Brain microvascular endothelial cell (primary cell): ENCODE measurements around the gene HSPB7.
A peak's percentile ranks its signal among the peaks of the same experiment; 100 is the strongest.

Experiments used
- DNase-seq: peaks from one replicate; pipeline ENCODE4 v3.0.0-alpha.2; 2020
- H3K27ac ChIP-seq: fragments of 250-450 bp; sonication (Bioruptor Pico); 2 replicates; pipeline ENCODE4 v1.5.1; 2020; ENCODE audit warnings: mild to moderate bottlenecking, moderate library complexity
- H3K27me3 ChIP-seq: fragments of 250-450 bp; sonication (Bioruptor Pico); replicated peaks from 2 replicates; pipeline ENCODE4 v1.5.1; 2020; ENCODE audit warnings: mild to moderate bottlenecking
- H3K36me3 ChIP-seq: fragments of 250-450 bp; sonication (Bioruptor Pico); replicated peaks from 2 replicates; pipeline ENCODE4 v1.5.1; 2020; ENCODE audit warnings: mild to moderate bottlenecking
- H3K4me3 ChIP-seq: 2 replicates; pipeline ENCODE4 v1.5.1; 2011; ENCODE audit warnings: low read depth, mild to moderate bottlenecking, control low read depth, low read length, moderate library complexity
- in situ Hi-C: cut with HindIII; loops from 2 replicates; pipeline ENCODE4 v1.10.0; 2017; ENCODE audit warnings: low sequenced_read_pairs, low pct_ligation_motif_present
- TF ChIP-seq, protein P1 (sequence below): IDR thresholded peaks from 2 replicates; pipeline ENCODE4 v1.5.1; 2011; ENCODE audit warnings: low read depth, mild to moderate bottlenecking, moderate library complexity, low read length, control low read depth, inconsistent platforms; ENCODE audit errors: missing control alignments

The HSPB7 gene

GRCh38 chr1:15994590-15995351 is 23.1 kb downstream of the HSPB7 start:
- H3K27me3 ChIP-seq: no peaks in the 10 kb centered on the region
- TF ChIP-seq, protein P1, sequence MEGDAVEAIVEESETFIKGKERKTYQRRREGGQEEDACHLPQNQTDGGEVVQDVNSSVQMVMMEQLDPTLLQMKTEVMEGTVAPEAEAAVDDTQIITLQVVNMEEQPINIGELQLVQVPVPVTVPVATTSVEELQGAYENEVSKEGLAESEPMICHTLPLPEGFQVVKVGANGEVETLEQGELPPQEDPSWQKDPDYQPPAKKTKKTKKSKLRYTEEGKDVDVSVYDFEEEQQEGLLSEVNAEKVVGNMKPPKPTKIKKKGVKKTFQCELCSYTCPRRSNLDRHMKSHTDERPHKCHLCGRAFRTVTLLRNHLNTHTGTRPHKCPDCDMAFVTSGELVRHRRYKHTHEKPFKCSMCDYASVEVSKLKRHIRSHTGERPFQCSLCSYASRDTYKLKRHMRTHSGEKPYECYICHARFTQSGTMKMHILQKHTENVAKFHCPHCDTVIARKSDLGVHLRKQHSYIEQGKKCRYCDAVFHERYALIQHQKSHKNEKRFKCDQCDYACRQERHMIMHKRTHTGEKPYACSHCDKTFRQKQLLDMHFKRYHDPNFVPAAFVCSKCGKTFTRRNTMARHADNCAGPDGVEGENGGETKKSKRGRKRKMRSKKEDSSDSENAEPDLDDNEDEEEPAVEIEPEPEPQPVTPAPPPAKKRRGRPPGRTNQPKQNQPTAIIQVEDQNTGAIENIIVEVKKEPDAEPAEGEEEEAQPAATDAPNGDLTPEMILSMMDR: peak; percentile 97
- DNase-seq: peak; percentile 48
- H3K36me3 ChIP-seq: no peaks in the 10 kb centered on the region
- H3K4me3 ChIP-seq: no peak overlapping the region
- in situ Hi-C loops: no loop called here
- H3K27ac ChIP-seq: no peak overlapping the region

GRCh38 chr1:15994081-15994480 is 23.8 kb downstream of the HSPB7 start:
- no peaks in the 10 kb centered on the region for H3K36me3 ChIP-seq
- H3K27ac ChIP-seq: no peak overlapping the region
- DNase-seq: no peak
- H3K4me3 ChIP-seq: no peak overlapping the region
- in situ Hi-C loops: no loop called here
- H3K27me3 ChIP-seq: no peaks in the 10 kb centered on the region
- TF ChIP-seq, protein P1: no peak

- Histone ChIP-seq H3K36me3 (no peaks in the 10 kb centered on the region), H3K27me3 (no peaks in the 10 kb centered on the region), H3K27ac (no peak overlapping the region), H3K4me3 (no peak overlapping the region)
- no peak for DNase-seq
- TF ChIP-seq, protein P1: no peak
- in situ Hi-C loops: no loop called here
Observed at GRCh38 chr1:15993666-15994065, 24.2 kb downstream of the HSPB7 start.

DNA sequence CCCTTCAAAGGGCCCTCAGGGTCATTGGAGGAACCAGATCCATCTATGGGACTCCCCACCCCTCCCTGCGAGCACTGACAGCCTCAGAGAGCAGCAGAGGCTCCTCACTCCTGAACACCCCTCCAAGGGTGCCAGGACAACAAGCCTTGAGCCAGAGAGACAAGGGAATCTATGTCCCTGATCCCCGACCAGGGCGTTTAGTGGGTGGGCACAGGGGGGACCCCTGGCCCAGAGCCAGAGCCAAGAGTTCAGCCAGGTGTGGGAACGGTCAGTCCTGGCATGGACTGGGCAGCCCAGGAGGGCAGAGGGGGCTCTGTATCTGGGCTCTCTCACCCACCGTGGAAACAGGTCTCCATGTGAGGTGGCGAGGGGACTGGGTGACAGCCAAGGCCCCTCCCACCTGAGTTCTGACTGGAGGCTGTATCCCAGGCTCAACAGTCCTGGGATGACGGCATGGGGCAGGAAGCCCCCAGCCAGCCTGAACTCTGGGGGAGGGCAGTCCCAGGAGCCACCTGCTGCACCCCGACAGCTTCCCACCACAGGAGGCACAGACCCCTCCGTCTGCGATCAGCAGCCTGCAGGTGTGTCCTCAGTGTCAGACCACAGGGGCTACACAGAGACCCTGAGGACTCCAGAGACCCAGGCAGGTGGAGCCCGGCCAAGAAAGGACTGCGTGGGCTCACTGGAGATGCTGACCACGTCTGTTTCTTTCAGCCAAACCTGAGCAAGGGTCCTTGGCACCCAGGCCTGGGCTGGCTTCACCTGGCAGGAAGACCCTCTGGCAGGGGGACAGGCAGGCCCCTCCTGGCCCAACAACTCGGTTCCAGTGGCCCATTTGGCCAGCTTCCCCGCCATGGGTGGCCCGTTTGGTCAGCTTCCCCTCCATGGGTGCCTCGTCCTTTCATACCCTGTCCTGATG is 25.0 kb downstream of the HSPB7 start:
- in situ Hi-C loops: no loop called here
- no peaks in the 10 kb centered on the region for H3K27me3 ChIP-seq
- no peaks in the 10 kb centered on the region for H3K36me3 ChIP-seq
- no peak overlapping the region for H3K27ac ChIP-seq
- no peak overlapping the region for H3K4me3 ChIP-seq
- TF ChIP-seq, protein P1: no peak
- DNase-seq: no peak

DNA sequence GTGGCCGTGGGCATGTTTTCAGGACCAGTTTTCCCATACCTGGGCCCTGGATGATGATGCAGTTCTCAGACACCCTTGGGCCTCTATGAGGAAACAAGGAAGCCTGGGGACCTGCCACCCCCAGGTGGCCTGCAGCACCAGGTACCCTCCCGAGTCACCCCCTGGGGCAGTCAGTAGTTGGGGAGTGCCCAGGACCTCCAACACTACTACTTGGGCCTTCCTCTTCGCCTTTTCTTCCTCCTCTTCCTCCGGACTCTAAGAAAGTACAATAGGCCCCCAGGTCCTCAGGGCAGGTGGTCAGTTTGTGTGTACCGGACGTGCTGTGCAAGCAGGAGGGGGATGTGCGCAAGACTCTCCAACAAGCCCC is 25.7 kb downstream of the HSPB7 start:
- Histone ChIP-seq H3K27ac (no peak overlapping the region), H3K27me3 (no peaks in the 10 kb centered on the region), H3K4me3 (no peak overlapping the region), H3K36me3 (no peaks in the 10 kb centered on the region)
- in situ Hi-C loops: no loop called here
- TF ChIP-seq, protein P1: no peak
- DNase-seq: no peak
